ENCODE data around the gene NTSR1.

DNA sequence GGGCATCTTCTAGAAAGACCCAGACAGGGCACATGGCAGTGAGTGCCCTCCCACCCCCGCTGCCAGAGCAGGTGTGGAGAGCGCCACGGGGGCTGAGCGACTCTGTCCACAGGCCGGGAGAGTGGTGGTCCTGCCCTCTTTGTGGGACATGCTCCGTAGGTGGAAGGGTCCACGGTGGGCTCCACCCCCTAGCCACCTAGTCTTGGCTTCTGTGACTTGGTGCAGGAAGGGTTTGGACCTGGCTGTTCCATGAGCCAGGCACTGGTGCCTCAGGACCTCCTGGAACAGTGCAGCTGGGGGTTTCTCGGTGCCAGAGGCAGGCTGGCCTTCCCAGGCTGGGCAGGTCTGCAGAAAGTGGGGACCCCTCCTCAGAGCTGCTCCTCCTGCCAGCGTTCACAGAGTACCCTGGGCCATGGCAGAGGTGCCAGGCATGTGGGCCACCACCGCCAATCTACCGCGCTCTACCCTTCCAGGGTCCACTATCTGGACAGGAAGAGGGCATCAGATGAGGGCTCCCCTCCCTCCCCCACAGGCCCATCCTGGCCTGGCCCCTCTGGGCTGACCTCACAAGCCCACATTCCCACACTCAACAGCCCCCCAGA lies 43.4 kb upstream of the NTSR1 start:
- TF ChIP-seq, protein P1, sequence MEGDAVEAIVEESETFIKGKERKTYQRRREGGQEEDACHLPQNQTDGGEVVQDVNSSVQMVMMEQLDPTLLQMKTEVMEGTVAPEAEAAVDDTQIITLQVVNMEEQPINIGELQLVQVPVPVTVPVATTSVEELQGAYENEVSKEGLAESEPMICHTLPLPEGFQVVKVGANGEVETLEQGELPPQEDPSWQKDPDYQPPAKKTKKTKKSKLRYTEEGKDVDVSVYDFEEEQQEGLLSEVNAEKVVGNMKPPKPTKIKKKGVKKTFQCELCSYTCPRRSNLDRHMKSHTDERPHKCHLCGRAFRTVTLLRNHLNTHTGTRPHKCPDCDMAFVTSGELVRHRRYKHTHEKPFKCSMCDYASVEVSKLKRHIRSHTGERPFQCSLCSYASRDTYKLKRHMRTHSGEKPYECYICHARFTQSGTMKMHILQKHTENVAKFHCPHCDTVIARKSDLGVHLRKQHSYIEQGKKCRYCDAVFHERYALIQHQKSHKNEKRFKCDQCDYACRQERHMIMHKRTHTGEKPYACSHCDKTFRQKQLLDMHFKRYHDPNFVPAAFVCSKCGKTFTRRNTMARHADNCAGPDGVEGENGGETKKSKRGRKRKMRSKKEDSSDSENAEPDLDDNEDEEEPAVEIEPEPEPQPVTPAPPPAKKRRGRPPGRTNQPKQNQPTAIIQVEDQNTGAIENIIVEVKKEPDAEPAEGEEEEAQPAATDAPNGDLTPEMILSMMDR (conservative IDR thresholded peaks at IDR 0.05; ENCODE audit: low read depth in 2 of 2) = no peak
- no peak for TF ChIP-seq EZH2 (IDR thresholded peaks at IDR 0.05; ENCODE audit: low read depth, unreplicated experiment)
- no peak for TF ChIP-seq REST (IDR thresholded peaks at IDR 0.05; ENCODE audit: unreplicated experiment)

All from GM23338 (cell line).